Liver (tissue), 9 donors: ENCODE measurements around the gene MCM6. TPM values are rescaled to one million over a fixed set of nuclear protein-coding genes. Genes with fewer than 3 reads are reported as not detected.

Experiments used
- DNase-seq: peaks from one replicate; pipeline ENCODE4 v3.0.0-alpha.2; 2017; ENCODE audit warnings: low spot score
- H3K27ac ChIP-seq, 2 donors: one replicate each; pipeline ENCODE4 v1.7.0; 2013; ENCODE audit warnings: inconsistent platforms in 2 of 2, low read length in 2 of 2, control low read depth in 1 of 2, low read depth in 1 of 2, mild to moderate bottlenecking in 1 of 2
- H3K27me3 ChIP-seq, 4 donors: one replicate each; pipeline versions ENCODE4 v1.6.1 to v1.7.0; 2013; ENCODE audit warnings: low read length in 3 of 4, inconsistent platforms in 1 of 4, mild to moderate bottlenecking in 1 of 4, moderate library complexity in 1 of 4; ENCODE audit not compliant: control insufficient read depth in 4 of 4, insufficient read depth in 4 of 4
- H3K36me3 ChIP-seq, 4 donors: one replicate each; pipeline versions ENCODE4 v1.6.1 to v1.7.0; 2013; ENCODE audit warnings: low read length in 3 of 4, mild to moderate bottlenecking in 3 of 4, low read depth in 1 of 4, moderate library complexity in 1 of 4; ENCODE audit not compliant: control insufficient read depth in 4 of 4, insufficient read depth in 3 of 4
- H3K4me1 ChIP-seq, 4 donors: one replicate each; pipeline versions ENCODE4 v1.6.1 to v1.7.0; 2013; ENCODE audit warnings: low read length in 3 of 4, mild to moderate bottlenecking in 3 of 4, moderate library complexity in 1 of 4; ENCODE audit not compliant: control insufficient read depth in 4 of 4, insufficient read depth in 4 of 4
- H3K4me3 ChIP-seq, 3 donors: one replicate each; pipeline versions ENCODE4 v1.6.1 to v1.7.0; 2013; ENCODE audit warnings: low read length in 3 of 3, control low read depth in 1 of 3, low read depth in 1 of 3, mild to moderate bottlenecking in 1 of 3
- H3K9ac ChIP-seq, 2 donors: one replicate each; pipeline ENCODE4 v1.7.0; 2013; ENCODE audit warnings: low read length in 2 of 2, mild to moderate bottlenecking in 2 of 2, moderate library complexity in 2 of 2, control low read depth in 1 of 2, low read depth in 1 of 2
- H3K9me3 ChIP-seq, 4 donors: one replicate each; pipeline versions ENCODE4 v1.6.1 to v1.7.0; 2013; ENCODE audit warnings: low read length in 3 of 4; ENCODE audit not compliant: control insufficient read depth in 4 of 4
- CTCF ChIP-seq: fragments of 150-350 bp; IDR thresholded peaks from 2 replicates; pipeline ENCODE4 v1.5.1; 2017; ENCODE audit warnings: improper control_type of control experiment, low read depth, low read length; ENCODE audit not compliant: missing input control
- EGR1 ChIP-seq, 2 donors: IDR thresholded peaks; 2 replicates each; pipeline ENCODE4 v1.6.1; 2016 to 2018; ENCODE audit warnings: antibody characterized with exemption in 2 of 2, low read depth in 2 of 2
- FOXA1 ChIP-seq: IDR thresholded peaks from 2 replicates; pipeline ENCODE4 v1.6.1; 2016; ENCODE audit warnings: antibody characterized with exemption
- FOXA2 ChIP-seq: IDR thresholded peaks from 2 replicates; pipeline ENCODE4 v1.6.1; 2016; ENCODE audit warnings: antibody characterized with exemption
- GABPA ChIP-seq, 2 donors: IDR thresholded peaks in 1 of 2; conservative IDR thresholded peaks in 1 of 2; 2 replicates each; pipeline ENCODE4 v1.6.1; 2016; ENCODE audit warnings: antibody characterized with exemption in 2 of 2, mild to moderate bottlenecking in 1 of 2, moderate library complexity in 1 of 2
- HNF4A ChIP-seq, 2 donors: conservative IDR thresholded peaks; 2 replicates each; pipeline ENCODE4 v1.6.1; 2016; ENCODE audit warnings: antibody characterized with exemption in 2 of 2, mild to moderate bottlenecking in 2 of 2
- HNF4G ChIP-seq: IDR thresholded peaks from 2 replicates; pipeline ENCODE4 v1.6.1; 2016; ENCODE audit warnings: antibody characterized with exemption
- JUND ChIP-seq, 2 donors: IDR thresholded peaks; 2 replicates each; pipeline ENCODE4 v1.6.1; 2016; ENCODE audit warnings: antibody characterized with exemption in 2 of 2
- MAX ChIP-seq: IDR thresholded peaks from 2 replicates; pipeline ENCODE4 v1.6.1; 2016; ENCODE audit warnings: antibody characterized with exemption
- NR2F2 ChIP-seq: IDR thresholded peaks from 2 replicates; pipeline ENCODE4 v1.6.1; 2016; ENCODE audit warnings: antibody characterized with exemption
- RAD21 ChIP-seq, 2 donors: IDR thresholded peaks; 2 replicates each; pipeline ENCODE4 v1.6.1; 2016; ENCODE audit warnings: antibody characterized with exemption in 2 of 2, mild to moderate bottlenecking in 2 of 2
- RXRA ChIP-seq, 2 donors: IDR thresholded peaks; 2 replicates each; pipeline ENCODE4 v1.6.1; 2017 to 2018; ENCODE audit warnings: antibody characterized with exemption in 2 of 2, mild to moderate bottlenecking in 1 of 2
- SP1 ChIP-seq: IDR thresholded peaks from 2 replicates; pipeline ENCODE4 v1.6.1; 2018; ENCODE audit warnings: antibody characterized with exemption, mild to moderate bottlenecking
- TAF1 ChIP-seq: conservative IDR thresholded peaks from 2 replicates; pipeline ENCODE4 v1.6.1; 2016; ENCODE audit warnings: antibody characterized with exemption, mild to moderate bottlenecking
- YY1 ChIP-seq: IDR thresholded peaks from 2 replicates; pipeline ENCODE4 v1.6.1; 2016; ENCODE audit warnings: antibody characterized with exemption, mild to moderate bottlenecking
- polyA plus RNA-seq, 2 donors: library from polyadenylated mRNA; stranded (reverse) in 1 of 2; unstranded in 1 of 2; fragments of 200-250 nt in 1 of 2; fragments of >200 nt in 1 of 2; fragmentation: Nextera tagmentation in 1 of 2; extraction: Ambion mirVana in 1 of 2; gene quantifications; one replicate each; pipeline versions ENCODE4 v1.2.1 to v1.2.3, GENCODE V29; 2013 to 2015
- total RNA-seq, 2 donors: library from RNA; depleted of rRNA; stranded (reverse); fragments of >200 nt; gene quantifications; one replicate each; pipeline ENCODE4 v1.2.3, GENCODE V29; 2014
- TF ChIP-seq, protein P1 (sequence below): IDR thresholded peaks from 2 replicates; pipeline ENCODE4 v1.6.1; 2016; ENCODE audit warnings: antibody characterized with exemption
- TF ChIP-seq, protein P2 (sequence below): IDR thresholded peaks from 2 replicates; pipeline ENCODE4 v1.6.1; 2016; ENCODE audit warnings: antibody characterized with exemption, mild to moderate bottlenecking
- TF ChIP-seq, protein P3 (sequence below): IDR thresholded peaks from 2 replicates; pipeline ENCODE4 v1.6.1; 2016; ENCODE audit warnings: antibody characterized with exemption
- donor health status: healthy.
- donor health status: healthy.
- donor health status: healthy.
- donor health status: healthy.
- donor health status: healthy.

Gene MCM6
- total and polyA plus RNA-seq, 4 donors = 1.8 to 35.7 (median 2.8) TPM

GRCh38 chr2:135851858-135852257 lies 24.4 kb downstream of the MCM6 start:
- H3K9me3 ChIP-seq = no peaks in the 10 kb centered on the region
- TF ChIP-seq FOXA1 = no peak
- no peak for TF ChIP-seq SP1
- TF ChIP-seq FOXA2 = no peak
- no peak for TF ChIP-seq GABPA (IDR thresholded peaks at IDR 0.05 in 1 of 2, conservative IDR thresholded peaks at IDR 0.05 in 1 of 2)
- no peak for TF ChIP-seq HNF4A (conservative IDR thresholded peaks at IDR 0.05)
- TF ChIP-seq TAF1 = no peak
- no peak for TF ChIP-seq EGR1 (IDR thresholded peaks at IDR 0.05; ENCODE audit: low read depth in 2 of 2)
- TF ChIP-seq, protein P1, sequence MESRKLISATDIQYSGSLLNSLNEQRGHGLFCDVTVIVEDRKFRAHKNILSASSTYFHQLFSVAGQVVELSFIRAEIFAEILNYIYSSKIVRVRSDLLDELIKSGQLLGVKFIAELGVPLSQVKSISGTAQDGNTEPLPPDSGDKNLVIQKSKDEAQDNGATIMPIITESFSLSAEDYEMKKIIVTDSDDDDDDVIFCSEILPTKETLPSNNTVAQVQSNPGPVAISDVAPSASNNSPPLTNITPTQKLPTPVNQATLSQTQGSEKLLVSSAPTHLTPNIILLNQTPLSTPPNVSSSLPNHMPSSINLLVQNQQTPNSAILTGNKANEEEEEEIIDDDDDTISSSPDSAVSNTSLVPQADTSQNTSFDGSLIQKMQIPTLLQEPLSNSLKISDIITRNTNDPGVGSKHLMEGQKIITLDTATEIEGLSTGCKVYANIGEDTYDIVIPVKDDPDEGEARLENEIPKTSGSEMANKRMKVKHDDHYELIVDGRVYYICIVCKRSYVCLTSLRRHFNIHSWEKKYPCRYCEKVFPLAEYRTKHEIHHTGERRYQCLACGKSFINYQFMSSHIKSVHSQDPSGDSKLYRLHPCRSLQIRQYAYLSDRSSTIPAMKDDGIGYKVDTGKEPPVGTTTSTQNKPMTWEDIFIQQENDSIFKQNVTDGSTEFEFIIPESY = no peak
- no peak for TF ChIP-seq HNF4G
- TF ChIP-seq RAD21 (IDR thresholded peaks at IDR 0.05) = no peak
- TF ChIP-seq RXRA (IDR thresholded peaks at IDR 0.05) = no peak
- TF ChIP-seq NR2F2 = no peak
- TF ChIP-seq YY1 = no peak
- TF ChIP-seq JUND (IDR thresholded peaks at IDR 0.05) = no peak
- TF ChIP-seq, protein P2, sequence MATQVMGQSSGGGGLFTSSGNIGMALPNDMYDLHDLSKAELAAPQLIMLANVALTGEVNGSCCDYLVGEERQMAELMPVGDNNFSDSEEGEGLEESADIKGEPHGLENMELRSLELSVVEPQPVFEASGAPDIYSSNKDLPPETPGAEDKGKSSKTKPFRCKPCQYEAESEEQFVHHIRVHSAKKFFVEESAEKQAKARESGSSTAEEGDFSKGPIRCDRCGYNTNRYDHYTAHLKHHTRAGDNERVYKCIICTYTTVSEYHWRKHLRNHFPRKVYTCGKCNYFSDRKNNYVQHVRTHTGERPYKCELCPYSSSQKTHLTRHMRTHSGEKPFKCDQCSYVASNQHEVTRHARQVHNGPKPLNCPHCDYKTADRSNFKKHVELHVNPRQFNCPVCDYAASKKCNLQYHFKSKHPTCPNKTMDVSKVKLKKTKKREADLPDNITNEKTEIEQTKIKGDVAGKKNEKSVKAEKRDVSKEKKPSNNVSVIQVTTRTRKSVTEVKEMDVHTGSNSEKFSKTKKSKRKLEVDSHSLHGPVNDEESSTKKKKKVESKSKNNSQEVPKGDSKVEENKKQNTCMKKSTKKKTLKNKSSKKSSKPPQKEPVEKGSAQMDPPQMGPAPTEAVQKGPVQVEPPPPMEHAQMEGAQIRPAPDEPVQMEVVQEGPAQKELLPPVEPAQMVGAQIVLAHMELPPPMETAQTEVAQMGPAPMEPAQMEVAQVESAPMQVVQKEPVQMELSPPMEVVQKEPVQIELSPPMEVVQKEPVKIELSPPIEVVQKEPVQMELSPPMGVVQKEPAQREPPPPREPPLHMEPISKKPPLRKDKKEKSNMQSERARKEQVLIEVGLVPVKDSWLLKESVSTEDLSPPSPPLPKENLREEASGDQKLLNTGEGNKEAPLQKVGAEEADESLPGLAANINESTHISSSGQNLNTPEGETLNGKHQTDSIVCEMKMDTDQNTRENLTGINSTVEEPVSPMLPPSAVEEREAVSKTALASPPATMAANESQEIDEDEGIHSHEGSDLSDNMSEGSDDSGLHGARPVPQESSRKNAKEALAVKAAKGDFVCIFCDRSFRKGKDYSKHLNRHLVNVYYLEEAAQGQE = no peak
- TF ChIP-seq, protein P3, sequence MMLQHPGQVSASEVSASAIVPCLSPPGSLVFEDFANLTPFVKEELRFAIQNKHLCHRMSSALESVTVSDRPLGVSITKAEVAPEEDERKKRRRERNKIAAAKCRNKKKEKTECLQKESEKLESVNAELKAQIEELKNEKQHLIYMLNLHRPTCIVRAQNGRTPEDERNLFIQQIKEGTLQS = no peak
- TF ChIP-seq MAX = no peak
- TF ChIP-seq CTCF = no peak
- peaks cover 0 to 13% (median 3%) of the 10 kb centered on the region in 4 donors for H3K36me3 ChIP-seq
- H3K9ac ChIP-seq = no peak overlapping the region
- no peak overlapping the region for H3K27ac ChIP-seq
- DNase-seq = no peak
- no peaks in the 10 kb centered on the region for H3K27me3 ChIP-seq
- H3K4me3 ChIP-seq = no peak overlapping the region
- H3K4me1 ChIP-seq = no peaks in the 10 kb centered on the region
